ENCODE results near the gene SUGCT. TPM values are rescaled to one million over a fixed set of nuclear protein-coding genes. Genes with fewer than 3 reads are reported as not detected.
"Not testable (repeated sequence)": the region's sequence is repeated elsewhere in the genome, so short reads cannot be mapped to it uniquely, and the experiment has no call there.

Gene SUGCT
- total RNA-seq, 2 donors from 2014 or later: 3.3 to 15.2 TPM

DNA sequence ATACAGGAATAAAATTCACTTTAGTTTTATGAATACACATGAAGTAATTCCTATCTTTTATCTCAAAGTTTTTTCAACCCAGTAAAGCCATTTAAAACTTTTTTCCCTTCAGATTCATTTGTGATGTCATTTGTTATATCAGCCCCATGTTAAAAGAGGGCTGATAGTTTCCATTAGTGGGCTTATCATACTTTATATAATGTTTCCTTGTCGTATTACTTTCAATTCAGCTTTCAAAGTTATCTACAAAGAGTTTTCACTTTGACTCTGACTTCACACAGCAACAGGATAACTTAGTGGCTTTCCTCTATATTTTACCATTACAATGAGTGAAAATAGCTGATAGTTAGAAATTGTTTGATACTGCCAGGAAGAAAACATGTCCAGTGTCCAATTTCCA is 484.8 kb downstream of the SUGCT start:
- Histone ChIP-seq H3K27me3 (replicated peaks; ENCODE audit: insufficient read depth) (no peaks in the 10 kb centered on the region), H3K27ac (peak overlapping the region in 1 of 2 donors; percentile 7), H3K4me1 (ENCODE audit: control insufficient read depth in 1 of 2, low read depth in 2 of 2) (no peaks in the 10 kb centered on the region), H3K36me3 (no peaks in the 10 kb centered on the region), H3K4me3 (no peak overlapping the region), H3K9me3 (no peaks in the 10 kb centered on the region)
- DNase-seq (ENCODE audit: low spot score) (no peak), ATAC-seq (ENCODE audit: insufficient number of reproducible peaks, low FRiP score, low read depth) (no peak)
- TF ChIP-seq, protein P1, sequence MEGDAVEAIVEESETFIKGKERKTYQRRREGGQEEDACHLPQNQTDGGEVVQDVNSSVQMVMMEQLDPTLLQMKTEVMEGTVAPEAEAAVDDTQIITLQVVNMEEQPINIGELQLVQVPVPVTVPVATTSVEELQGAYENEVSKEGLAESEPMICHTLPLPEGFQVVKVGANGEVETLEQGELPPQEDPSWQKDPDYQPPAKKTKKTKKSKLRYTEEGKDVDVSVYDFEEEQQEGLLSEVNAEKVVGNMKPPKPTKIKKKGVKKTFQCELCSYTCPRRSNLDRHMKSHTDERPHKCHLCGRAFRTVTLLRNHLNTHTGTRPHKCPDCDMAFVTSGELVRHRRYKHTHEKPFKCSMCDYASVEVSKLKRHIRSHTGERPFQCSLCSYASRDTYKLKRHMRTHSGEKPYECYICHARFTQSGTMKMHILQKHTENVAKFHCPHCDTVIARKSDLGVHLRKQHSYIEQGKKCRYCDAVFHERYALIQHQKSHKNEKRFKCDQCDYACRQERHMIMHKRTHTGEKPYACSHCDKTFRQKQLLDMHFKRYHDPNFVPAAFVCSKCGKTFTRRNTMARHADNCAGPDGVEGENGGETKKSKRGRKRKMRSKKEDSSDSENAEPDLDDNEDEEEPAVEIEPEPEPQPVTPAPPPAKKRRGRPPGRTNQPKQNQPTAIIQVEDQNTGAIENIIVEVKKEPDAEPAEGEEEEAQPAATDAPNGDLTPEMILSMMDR (IDR thresholded peaks at IDR 0.05): no peak

DNA sequence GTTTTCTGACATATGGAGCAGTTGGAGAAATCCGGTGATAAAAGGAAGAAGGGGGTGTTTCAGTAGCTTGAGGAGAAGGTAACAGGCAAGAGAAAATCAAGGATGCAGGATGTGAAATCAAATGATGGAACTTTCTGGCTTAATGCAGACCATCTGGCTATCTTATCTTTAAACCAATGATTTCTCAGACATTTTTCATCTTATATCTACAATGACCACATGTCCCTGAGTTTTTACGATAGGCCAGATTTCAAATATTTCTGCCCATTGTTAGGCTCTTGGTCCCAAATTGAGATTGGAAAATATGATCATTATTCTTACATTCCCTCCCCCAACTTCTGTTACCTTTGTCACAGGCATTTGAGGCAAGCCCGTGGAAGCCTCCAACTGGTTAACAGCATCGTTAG is 486.8 kb downstream of the SUGCT start:
- H3K4me1 ChIP-seq (ENCODE audit: control insufficient read depth in 1 of 2, low read depth in 2 of 2): peaks cover 0 to 15% of the 10 kb centered on the region in 2 donors
- no peaks in the 10 kb centered on the region for H3K36me3 ChIP-seq
- H3K4me3 ChIP-seq: no peak overlapping the region
- H3K27me3 ChIP-seq (replicated peaks; ENCODE audit: insufficient read depth): no peaks in the 10 kb centered on the region
- DNase-seq (ENCODE audit: low spot score) (no peak), ATAC-seq (ENCODE audit: insufficient number of reproducible peaks, low FRiP score, low read depth) (no peak)
- TF ChIP-seq, protein P1 (IDR thresholded peaks at IDR 0.05): no peak
- no peaks in the 10 kb centered on the region for H3K9me3 ChIP-seq
- H3K27ac ChIP-seq: no peak overlapping the region

DNA sequence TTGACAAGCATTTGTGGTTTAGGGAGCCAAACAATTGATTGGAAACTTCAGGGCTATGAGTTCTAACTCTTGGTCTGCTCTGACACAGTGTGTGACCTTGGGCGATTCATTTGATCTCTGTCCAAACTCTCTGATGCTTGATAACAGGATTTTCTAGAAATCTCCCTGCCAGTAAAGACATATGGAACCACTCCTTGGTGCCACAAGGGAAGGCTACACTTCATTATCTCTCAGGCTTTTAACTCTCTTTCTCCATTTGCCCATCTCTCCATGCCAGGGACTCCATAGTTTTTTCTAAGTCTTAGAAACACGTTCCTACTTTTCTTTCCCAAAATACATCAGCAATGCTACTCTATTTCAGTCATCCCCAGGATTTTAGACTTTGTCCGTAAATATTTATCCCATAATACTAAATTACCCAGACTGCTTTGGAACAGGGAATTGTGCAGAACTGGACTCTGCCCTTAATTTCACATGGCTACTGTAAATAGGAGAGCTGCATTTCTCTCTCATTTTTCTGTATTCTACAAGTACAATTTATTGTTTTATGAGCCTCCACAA is 488.2 kb downstream of the SUGCT start:
- DNase-seq (ENCODE audit: low spot score) (no peak), ATAC-seq (ENCODE audit: insufficient number of reproducible peaks, low FRiP score, low read depth) (no peak)
- Histone ChIP-seq H3K36me3 (no peaks in the 10 kb centered on the region), H3K27ac (no peak overlapping the region), H3K4me1 (ENCODE audit: control insufficient read depth in 1 of 2, low read depth in 2 of 2) (peaks cover 0 to 27% of the 10 kb centered on the region in 2 donors), H3K9me3 (no peaks in the 10 kb centered on the region), H3K27me3 (replicated peaks; ENCODE audit: insufficient read depth) (no peaks in the 10 kb centered on the region), H3K4me3 (no peak overlapping the region)
- TF ChIP-seq, protein P1 (IDR thresholded peaks at IDR 0.05): no peak

DNA sequence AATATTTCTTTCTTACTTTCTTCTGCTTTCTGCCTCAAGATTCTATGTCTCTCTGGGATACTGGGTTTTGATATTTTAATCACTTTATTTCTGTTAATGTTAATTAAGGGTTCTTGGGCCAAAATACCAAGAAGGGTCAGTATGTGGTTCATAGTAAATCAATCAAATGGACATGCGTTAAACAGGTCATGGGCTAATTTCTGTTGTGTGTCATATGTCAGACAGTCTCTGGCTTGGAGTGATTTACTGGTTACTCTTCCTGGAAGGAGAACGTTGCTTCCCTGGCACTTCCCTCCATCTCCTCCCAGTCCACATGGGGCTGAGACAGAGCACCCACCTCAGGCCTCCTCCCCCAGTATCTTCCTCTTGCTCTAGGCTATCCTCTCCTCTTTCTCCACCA is 489.1 kb downstream of the SUGCT start:
- Histone ChIP-seq H3K9me3 (no peaks in the 10 kb centered on the region), H3K27me3 (replicated peaks; ENCODE audit: insufficient read depth) (no peaks in the 10 kb centered on the region), H3K27ac (no peak overlapping the region), H3K4me3 (no peak overlapping the region), H3K36me3 (no peaks in the 10 kb centered on the region), H3K4me1 (ENCODE audit: control insufficient read depth in 1 of 2, low read depth in 2 of 2) (peaks cover 0 to 27% of the 10 kb centered on the region in 2 donors)
- ATAC-seq (ENCODE audit: insufficient number of reproducible peaks, low FRiP score, low read depth) (no peak), DNase-seq (ENCODE audit: low spot score) (no peak)
- TF ChIP-seq, protein P1 (IDR thresholded peaks at IDR 0.05): no peak

DNA sequence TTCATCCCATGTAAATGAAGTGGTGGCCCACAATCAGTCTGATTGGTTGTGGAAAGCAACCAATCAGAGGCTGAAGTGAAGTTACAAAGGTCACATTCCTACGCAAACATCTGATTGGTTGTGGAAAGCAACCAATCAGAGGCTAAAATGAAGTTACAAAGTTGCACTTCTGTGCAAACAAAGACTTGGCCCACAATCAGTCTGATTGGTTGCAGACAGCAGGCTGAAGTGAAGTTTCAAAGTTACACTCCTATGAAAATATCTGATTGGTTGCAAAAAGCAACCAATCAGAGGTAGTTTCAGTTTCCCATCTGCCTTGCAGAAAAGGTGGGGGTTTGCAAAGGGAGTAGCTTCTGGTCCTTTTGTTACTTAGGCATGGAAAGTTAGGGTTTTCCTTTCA is 492.6 kb downstream of the SUGCT start:
- DNase-seq (ENCODE audit: low spot score); H3K27ac ChIP-seq; H3K9me3 ChIP-seq; H3K36me3 ChIP-seq; ATAC-seq (ENCODE audit: insufficient number of reproducible peaks, low FRiP score, low read depth); H3K27me3 ChIP-seq (replicated peaks; ENCODE audit: insufficient read depth); H3K4me3 ChIP-seq: not testable (repeated sequence)
- H3K4me1 ChIP-seq (ENCODE audit: control insufficient read depth in 1 of 2, low read depth in 2 of 2): peaks cover 0 to 27% of the 10 kb centered on the region in 2 donors

DNA sequence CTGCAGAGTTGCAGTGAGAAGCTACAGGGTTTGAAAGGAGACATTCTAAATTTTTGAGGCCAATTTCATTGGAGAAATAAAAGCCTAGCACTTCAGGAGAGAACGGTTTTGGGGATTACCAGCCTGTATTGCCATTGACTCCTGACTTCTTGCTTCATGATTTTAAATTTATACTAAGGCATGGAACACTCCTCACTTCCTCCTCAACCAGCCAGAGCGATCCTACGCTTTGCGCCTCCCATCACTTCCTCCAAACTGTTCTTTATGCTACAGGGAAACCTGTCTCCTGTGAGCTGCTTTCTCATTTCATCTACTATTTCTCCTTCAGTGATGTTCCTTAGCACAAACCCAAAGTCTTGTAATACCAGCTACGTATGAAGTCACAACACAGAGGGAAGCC is 495.1 kb downstream of the SUGCT start:
- DNase-seq (ENCODE audit: low spot score) (no peak), ATAC-seq (ENCODE audit: insufficient number of reproducible peaks, low FRiP score, low read depth) (no peak)
- Histone ChIP-seq H3K36me3 (no peaks in the 10 kb centered on the region), H3K27me3 (replicated peaks; ENCODE audit: insufficient read depth) (no peaks in the 10 kb centered on the region), H3K4me1 (ENCODE audit: control insufficient read depth in 1 of 2, low read depth in 2 of 2) (peaks cover 0 to 27% of the 10 kb centered on the region in 2 donors), H3K9me3 (no peaks in the 10 kb centered on the region), H3K4me3 (no peak overlapping the region), H3K27ac (no peak overlapping the region)
- TF ChIP-seq, protein P1 (IDR thresholded peaks at IDR 0.05): no peak

Data from thoracic aorta (tissue), 2 donors.